SK-N-SH (cell line): ENCODE measurements around the gene PSTK.

Experiments used
- EP300 ChIP-seq, 2 experiments: IDR thresholded peaks; 2 replicates each; pipeline versions ENCODE4 v1.4.0 to v1.6.1; 2012; ENCODE audit warnings: borderline replicate concordance in 1 of 2, low read depth in 1 of 2, low read length in 1 of 2
- TF ChIP-seq, protein P1 (sequence below): fragments of 200-600 bp; sonication (generic); IDR thresholded peaks from 2 replicates; pipeline ENCODE4 v1.6.1; 2017; ENCODE audit warnings: antibody characterized with exemption, mild to moderate bottlenecking, moderate library complexity

- TF ChIP-seq, protein P1, sequence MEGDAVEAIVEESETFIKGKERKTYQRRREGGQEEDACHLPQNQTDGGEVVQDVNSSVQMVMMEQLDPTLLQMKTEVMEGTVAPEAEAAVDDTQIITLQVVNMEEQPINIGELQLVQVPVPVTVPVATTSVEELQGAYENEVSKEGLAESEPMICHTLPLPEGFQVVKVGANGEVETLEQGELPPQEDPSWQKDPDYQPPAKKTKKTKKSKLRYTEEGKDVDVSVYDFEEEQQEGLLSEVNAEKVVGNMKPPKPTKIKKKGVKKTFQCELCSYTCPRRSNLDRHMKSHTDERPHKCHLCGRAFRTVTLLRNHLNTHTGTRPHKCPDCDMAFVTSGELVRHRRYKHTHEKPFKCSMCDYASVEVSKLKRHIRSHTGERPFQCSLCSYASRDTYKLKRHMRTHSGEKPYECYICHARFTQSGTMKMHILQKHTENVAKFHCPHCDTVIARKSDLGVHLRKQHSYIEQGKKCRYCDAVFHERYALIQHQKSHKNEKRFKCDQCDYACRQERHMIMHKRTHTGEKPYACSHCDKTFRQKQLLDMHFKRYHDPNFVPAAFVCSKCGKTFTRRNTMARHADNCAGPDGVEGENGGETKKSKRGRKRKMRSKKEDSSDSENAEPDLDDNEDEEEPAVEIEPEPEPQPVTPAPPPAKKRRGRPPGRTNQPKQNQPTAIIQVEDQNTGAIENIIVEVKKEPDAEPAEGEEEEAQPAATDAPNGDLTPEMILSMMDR = peak; percentile 73
- TF ChIP-seq EP300 (IDR thresholded peaks at IDR 0.05; ENCODE audit: borderline replicate concordance in 1 of 2, low read depth in 1 of 2, low read length in 1 of 2) = no peak
Observed at GRCh38 chr10:122980209-122981065, at the start of gene PSTK.
